GM23338 (cell line): Measurements from ENCODE around the gene FMN1. TPM values are rescaled to one million over a fixed set of nuclear protein-coding genes. Genes with fewer than 3 reads are reported as not detected.

Experiments used
- ATAC-seq: fragments of 200-7000 bp; cut with Tn5 transposase; 3 replicates; pipeline ENCODE4 v1.9.1; 2020
- DNase-seq: peaks from one replicate; pipeline ENCODE4 v3.0.0-alpha.2; 2015; ENCODE audit warnings: low spot score
- H2AFZ ChIP-seq: fragments of 200-600 bp; sonication (generic); 2 replicates; pipeline ENCODE4 v1.8.0; 2016; ENCODE audit warnings: antibody characterized with exemption, mild to moderate bottlenecking, moderate library complexity
- H3F3A ChIP-seq: fragments of 200-600 bp; sonication (generic); replicated peaks from 2 replicates; pipeline ENCODE4 v1.8.0; 2017; ENCODE audit warnings: antibody characterized with exemption, mixed run types, low read depth
- H3K27ac ChIP-seq: fragments of 200-600 bp; sonication (generic); 2 replicates; pipeline ENCODE4 v1.6.1; 2016; ENCODE audit warnings: low read depth
- H3K27me3 ChIP-seq: fragments of 200-600 bp; sonication (generic); 2 replicates; pipeline ENCODE4 v1.8.0; 2016; ENCODE audit warnings: mild to moderate bottlenecking, mixed run types, moderate library complexity; ENCODE audit not compliant: insufficient read depth
- H3K36me3 ChIP-seq: fragments of 200-600 bp; sonication (generic); 2 replicates; pipeline ENCODE4 v1.8.0; 2016; ENCODE audit warnings: mild to moderate bottlenecking; ENCODE audit not compliant: insufficient read depth
- H3K4me1 ChIP-seq: fragments of 200-600 bp; sonication (generic); 2 replicates; pipeline ENCODE4 v1.8.0; 2016; ENCODE audit warnings: mild to moderate bottlenecking, moderate library complexity; ENCODE audit not compliant: insufficient read depth
- H3K4me2 ChIP-seq: fragments of 200-600 bp; sonication (generic); 2 replicates; pipeline ENCODE4 v1.7.1; 2017; ENCODE audit warnings: mixed run types
- H3K4me3 ChIP-seq: fragments of 200-600 bp; sonication (generic); 2 replicates; pipeline ENCODE4 v1.6.1; 2016; ENCODE audit warnings: mixed run types
- H3K79me2 ChIP-seq: fragments of 200-600 bp; sonication (generic); replicated peaks from 2 replicates; pipeline ENCODE4 v1.8.0; 2017; ENCODE audit warnings: mild to moderate bottlenecking; ENCODE audit not compliant: insufficient read depth
- H3K9me2 ChIP-seq: fragments of 200-600 bp; sonication (generic); 2 replicates; pipeline ENCODE4 v1.8.0; 2017; ENCODE audit not compliant: insufficient read depth
- H4K20me1 ChIP-seq: fragments of 200-600 bp; sonication (generic); replicated peaks from 2 replicates; pipeline ENCODE4 v1.8.0; 2017; ENCODE audit warnings: mild to moderate bottlenecking; ENCODE audit not compliant: insufficient read depth
- H3K27ac Mint-ChIP-seq: 2 replicates; pipeline ENCODE4 v1.8.0; 2020; ENCODE audit warnings: inconsistent platforms, mild to moderate bottlenecking, moderate library complexity, mixed read lengths
- H3K27me3 Mint-ChIP-seq: 3 replicates; pipeline ENCODE4 v1.8.0; 2022; ENCODE audit warnings: low read depth, mild to moderate bottlenecking, moderate library complexity, mixed read lengths, inconsistent platforms; ENCODE audit not compliant: insufficient read depth, poor library complexity
- H3K36me3 Mint-ChIP-seq: 3 replicates; pipeline ENCODE4 v1.8.0; 2021; ENCODE audit warnings: low read depth, mild to moderate bottlenecking, inconsistent platforms, moderate library complexity, mixed read lengths
- H3K4me1 Mint-ChIP-seq: 3 replicates; pipeline ENCODE4 v1.8.0; 2020; ENCODE audit warnings: mild to moderate bottlenecking, inconsistent platforms, mixed read lengths
- H3K4me3 Mint-ChIP-seq: 3 replicates; pipeline ENCODE4 v1.8.0; 2021; ENCODE audit warnings: moderate library complexity, mild to moderate bottlenecking, inconsistent platforms, mixed read lengths
- H3K9me3 Mint-ChIP-seq: 3 replicates; pipeline ENCODE4 v1.8.0; 2020; ENCODE audit warnings: moderate library complexity, mild to moderate bottlenecking, inconsistent platforms, mixed read lengths
- CTCF ChIP-seq, 2 experiments: fragments of 200-600 bp in 1 of 2; sonication (generic) in 1 of 2; conservative IDR thresholded peaks; 2 replicates each; pipeline versions ENCODE4 v1.5.1 to v1.6.1; 2016 to 2017; ENCODE audit warnings: antibody characterized with exemption in 2 of 2, low read depth in 2 of 2, mild to moderate bottlenecking in 2 of 2, moderate library complexity in 1 of 2
- EZH2phosphoT487 ChIP-seq: fragments of 200-600 bp; sonication (generic); IDR thresholded peaks from one replicate; pipeline ENCODE4 v1.8.1; 2018; ENCODE audit warnings: antibody characterized with exemption; ENCODE audit not compliant: unreplicated experiment
- JUNB ChIP-seq: IDR thresholded peaks from one replicate; pipeline ENCODE4 v1.6.1; 2016; ENCODE audit warnings: antibody characterized with exemption; ENCODE audit not compliant: unreplicated experiment
- POLR2AphosphoS5 ChIP-seq: IDR thresholded peaks from 2 replicates; pipeline ENCODE4 v1.6.1; 2016; ENCODE audit warnings: antibody characterized with exemption, low read depth
- STAT1 ChIP-seq: IDR thresholded peaks from one replicate; pipeline ENCODE4 v1.6.1; 2016; ENCODE audit warnings: antibody characterized with exemption; ENCODE audit not compliant: unreplicated experiment
- ZNF331 ChIP-seq: fragments of 250-450 bp; sonication (Bioruptor Pico); IDR thresholded peaks from 2 replicates; pipeline ENCODE4 v1.5.0; 2020; ENCODE audit warnings: low read depth, mild to moderate bottlenecking, moderate library complexity
- ZNF462 ChIP-seq: fragments of 250-450 bp; sonication (Bioruptor Pico); IDR thresholded peaks from 2 replicates; pipeline ENCODE4 v1.5.0; 2020; ENCODE audit warnings: mild to moderate bottlenecking, moderate library complexity
- polyA plus RNA-seq: library from polyadenylated mRNA; unstranded; fragments of >200 nt; fragmentation: Nextera tagmentation; extraction: Ambion mirVana; gene quantifications from 2 replicates; pipeline ENCODE4 v1.2.1, GENCODE V29; 2016
- total RNA-seq: library from RNA; depleted of rRNA; stranded (reverse); fragments of >200 nt; shearing (Covaris generic); gene quantifications from 2 replicates; pipeline ENCODE4 v1.2.3, GENCODE V29; 2014

Gene FMN1
- total and polyA plus RNA-seq, 2 experiments from 2014 or later, result 1.2 to 1.6 TPM

- Histone ChIP-seq H3K4me3 (no peak overlapping the region), H2AFZ (no peak overlapping the region), H3K4me2 (no peak overlapping the region), H3K9me2 (no peaks in the 10 kb centered on the region), H3F3A (no peaks in the 10 kb centered on the region), H3K4me1 (peaks cover 5% of the 10 kb centered on the region), H3K27me3 (no peaks in the 10 kb centered on the region), H3K79me2 (no peaks in the 10 kb centered on the region), H4K20me1 (no peaks in the 10 kb centered on the region), H3K36me3 (no peaks in the 10 kb centered on the region), H3K27ac (no peak overlapping the region)
- Mint-ChIP-seq H3K36me3 (no peaks in the 10 kb centered on the region), H3K27ac (no peak overlapping the region), H3K9me3 (no peaks in the 10 kb centered on the region), H3K4me3 (no peak overlapping the region), H3K27me3 (peaks cover 3% of the 10 kb centered on the region), H3K4me1 (peaks cover 19% of the 10 kb centered on the region)
- TF ChIP-seq CTCF (conservative IDR thresholded peaks at IDR 0.05; ENCODE audit: low read depth in 2 of 2) (peak; percentile 24 to 48; a peak in 2 of 4 replicates), ZNF462 (CRISPR knock-in tag) (no peak)
- ATAC-seq, result peak; percentile 68
- peak; percentile 52 for DNase-seq
These were observed 12.1 kb downstream of the FMN1 start for GRCh38 chr15:33182278-33182905.

- H3K27ac Mint-ChIP-seq, result peak overlapping the region; percentile 37; the same call in 1 of the 2 replicates
- Histone ChIP-seq H3K4me3 (no peak overlapping the region), H3K4me2 (peak overlapping the region; percentile 1; the same call in 1 of the 2 replicates), H3K27ac (no peak overlapping the region), H3K27me3 (no peaks in the 10 kb centered on the region), H3K9me2 (no peaks in the 10 kb centered on the region), H4K20me1 (no peaks in the 10 kb centered on the region), H2AFZ (no peak overlapping the region; the same call in 1 of the 2 replicates), H3K36me3 (no peaks in the 10 kb centered on the region), H3K79me2 (no peaks in the 10 kb centered on the region), H3K4me1 (peaks cover 5% of the 10 kb centered on the region), H3F3A (no peaks in the 10 kb centered on the region)
- no peaks in the 10 kb centered on the region for H3K9me3 Mint-ChIP-seq
- peak; percentile 91 for ATAC-seq
- H3K4me3 Mint-ChIP-seq, result peak overlapping the region; percentile 8; the same call in 1 of the 3 replicates
- DNase-seq, result peak; percentile 51
- H3K27me3 Mint-ChIP-seq, result peaks cover 3% of the 10 kb centered on the region
- H3K4me1 Mint-ChIP-seq, result peaks cover 19% of the 10 kb centered on the region
- no peaks in the 10 kb centered on the region for H3K36me3 Mint-ChIP-seq
- no peak for TF ChIP-seq STAT1
- no peak for TF ChIP-seq JUNB
- TF ChIP-seq ZNF331 (CRISPR knock-in tag), result no peak
- TF ChIP-seq POLR2AphosphoS5, result no peak
- no peak for TF ChIP-seq EZH2phosphoT487
These were observed 14.6 kb downstream of the FMN1 start for GRCh38 chr15:33179874-33180273.
